K562 (cell line): ENCODE measurements around the gene TBX1. TPM values are rescaled to one million over a fixed set of nuclear protein-coding genes. Genes with fewer than 3 reads are reported as not detected.

ENCODE experiments used
- ATF7 ChIP-seq: fragments of 450-650 bp; IDR thresholded peaks from 2 replicates; pipeline ENCODE4 v1.7.1; 2014; ENCODE audit warnings: mild to moderate bottlenecking, moderate library complexity
- CXXC5 ChIP-seq: fragments of 250-450 bp; sonication (Bioruptor Pico); IDR thresholded peaks from 2 replicates; pipeline ENCODE4 v1.8.0; 2022; ENCODE audit warnings: inconsistent platforms, mild to moderate bottlenecking, moderate library complexity
- DACH1 ChIP-seq: fragments of 450-650 bp; IDR thresholded peaks from 2 replicates; pipeline ENCODE4 v1.6.1; 2018; ENCODE audit not compliant: partially characterized antibody
- FOXA1 ChIP-seq: fragments of 450-650 bp; IDR thresholded peaks from 2 replicates; pipeline ENCODE4 v1.6.1; 2016; ENCODE audit warnings: mild to moderate bottlenecking, borderline replicate concordance
- GABPA ChIP-seq: fragments of 200-800 bp; sonication (Bioruptor generic); conservative IDR thresholded peaks from 2 replicates; pipeline ENCODE4 v1.6.1; 2016; ENCODE audit warnings: low read depth, missing genetic modification characterization, missing compliant biosample characterization
- HDAC6 ChIP-seq: IDR thresholded peaks from 2 replicates; pipeline ENCODE4 v1.6.1; 2012; ENCODE audit warnings: low read depth, mild to moderate bottlenecking, control low read depth, inconsistent platforms, low read length, moderate library complexity
- HMG20B ChIP-seq: fragments of 250-450 bp; sonication (Bioruptor Pico); IDR thresholded peaks from 2 replicates; pipeline ENCODE4 v1.5.0; 2021; ENCODE audit warnings: mild to moderate bottlenecking
- HOMEZ ChIP-seq: fragments of 250-450 bp; sonication (Bioruptor Pico); IDR thresholded peaks from 2 replicates; pipeline ENCODE4 v1.4.0; 2020; ENCODE audit warnings: mild to moderate bottlenecking, moderate library complexity
- MCM3 ChIP-seq: fragments of 450-650 bp; IDR thresholded peaks from 2 replicates; pipeline ENCODE4 v1.6.1; 2016
- PHB ChIP-seq: fragments of 250-450 bp; sonication (Bioruptor Pico); IDR thresholded peaks from 2 replicates; pipeline ENCODE4 v1.5.0; 2021
- PTBP1 ChIP-seq: fragments of 200-400 bp; formaldehyde crosslinking; IDR thresholded peaks from 2 replicates; pipeline ENCODE4 v1.6.1; 2017; ENCODE audit warnings: low read depth, low read length
- RBBP5 ChIP-seq: fragments of 200-600 bp; sonication (generic); IDR thresholded peaks from 2 replicates; pipeline ENCODE4 v1.6.1; 2012; ENCODE audit warnings: borderline replicate concordance, mild to moderate bottlenecking, low read length, control low read depth, inconsistent platforms; ENCODE audit not compliant: insufficient read depth, poor library complexity, severe bottlenecking
- RFX5 ChIP-seq: IDR thresholded peaks from 2 replicates; pipeline ENCODE4 v1.6.1; 2011; ENCODE audit warnings: low read depth, mild to moderate bottlenecking, improper control_type of control experiment, low read length
- TBP ChIP-seq: optimal IDR thresholded peaks from 2 replicates; pipeline ENCODE3; 2011; ENCODE audit warnings: low read depth, low read length, improper control_type of control experiment
- TGIF2 ChIP-seq: sonication (generic); formaldehyde crosslinking; IDR thresholded peaks from 2 replicates; pipeline ENCODE4 v1.8.1; 2022; ENCODE audit warnings: mild to moderate bottlenecking, missing genetic modification reagents, moderate library complexity
- ZNF318 ChIP-seq, 2 experiments: fragments of 450-650 bp; IDR thresholded peaks; 2 replicates each; pipeline ENCODE4 v1.6.1; 2016; ENCODE audit warnings: mild to moderate bottlenecking in 2 of 2, borderline replicate concordance in 1 of 2, low read depth in 1 of 2, moderate library complexity in 1 of 2
- ZNF408 ChIP-seq: fragments of 250-450 bp; sonication (Bioruptor Pico); IDR thresholded peaks from 2 replicates; pipeline ENCODE4 v1.4.0; 2020; ENCODE audit warnings: low read depth, mild to moderate bottlenecking, moderate library complexity
- ZNF76 ChIP-seq: fragments of 250-450 bp; sonication (Bioruptor Pico); IDR thresholded peaks from 2 replicates; pipeline ENCODE4 v1.4.0; 2020; ENCODE audit warnings: mild to moderate bottlenecking, moderate library complexity, borderline replicate concordance
- polyA plus RNA-seq, 8 experiments: library from polyadenylated mRNA; depleted of rRNA in 4 of 8; stranded (reverse) in 5 of 8; unstranded in 3 of 8; fragments of >200 nt; fragmentation: Nextera tagmentation in 2 of 8; fragmentation: Illumina TruSeq in 1 of 8; extraction: Ambion mirVana in 2 of 8; extraction: Trizol in 1 of 8; gene quantifications; 2 replicates each; pipeline versions ENCODE4 v1.2.1 to v1.2.3, GENCODE V29; 2011 to 2014; ENCODE audit warnings: inconsistent platforms in 1 of 8, missing spikeins in 1 of 8
- total RNA-seq, 7 experiments: library from RNA; depleted of rRNA in 6 of 7; stranded (reverse); fragments of >200 nt in 6 of 7; fragmentation: Illumina TruSeq in 2 of 7; extraction: Trizol in 2 of 7; gene quantifications; 2 replicates each; pipeline versions ENCODE4 v1.2.1 to v1.2.3, GENCODE V29; 2011 to 2021; ENCODE audit warnings: low replicate concordance in 1 of 7

TBX1 gene
- total and polyA plus RNA-seq, 9 of the 15 experiments (the other 6 are each of a cell fraction or from before 2014, with no cell fraction given), result 0.07 to 35.0 (median 3.9) TPM

DNA sequence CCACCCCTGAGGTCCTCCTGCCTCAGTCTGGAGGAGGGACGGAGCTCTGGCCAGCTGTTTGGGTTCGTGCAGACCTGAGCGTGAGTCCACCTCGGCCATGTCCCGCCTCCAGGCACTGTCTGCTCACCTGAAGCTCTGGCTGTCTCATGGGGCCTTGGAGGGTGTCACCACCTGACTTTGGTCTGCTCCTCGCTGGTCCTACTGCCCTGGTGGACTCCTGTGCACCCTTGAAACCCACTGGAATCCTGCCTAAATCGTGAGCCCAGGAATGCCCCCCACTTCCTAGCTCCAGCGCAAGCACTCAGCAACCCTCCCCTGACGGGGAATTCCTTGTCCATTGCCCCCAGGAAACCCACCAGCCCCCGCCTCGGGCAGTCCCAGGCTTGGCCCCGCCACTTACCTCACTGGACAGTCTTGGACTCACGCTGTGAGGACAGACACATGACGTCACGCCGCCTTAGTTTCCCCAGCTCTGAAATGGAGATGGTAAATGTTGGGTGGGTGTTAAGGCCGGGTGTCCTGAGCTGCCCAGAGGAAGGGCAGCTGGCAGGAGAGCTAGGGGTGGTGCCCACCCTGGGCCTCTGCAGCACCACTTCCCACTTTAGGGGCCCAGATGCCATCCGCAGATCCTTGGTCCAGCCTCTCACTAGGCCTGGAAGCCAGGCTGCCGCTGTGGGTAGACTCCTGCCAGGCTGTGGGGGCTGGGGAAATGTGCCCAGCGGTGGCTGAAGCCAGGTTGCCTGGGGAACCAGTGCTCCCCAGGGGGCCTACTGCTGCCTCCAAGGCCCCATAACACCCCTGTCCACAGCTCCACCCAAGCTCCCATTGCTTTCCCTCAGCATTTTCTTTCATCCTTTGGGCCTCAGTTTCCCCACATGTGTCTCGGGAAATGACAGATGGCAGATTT, 18.2 kb upstream of the TBX1 start (continued):
- TF ChIP-seq HOMEZ (CRISPR knock-in tag) (no peak), HDAC6 (0 out of 2 replicates have a peak, but pooled peaks have one; percentile 6), PHB (CRISPR knock-in tag) (0 out of 2 replicates have a peak, but pooled peaks have one; percentile 66), RBBP5 (peak; percentile 74), PTBP1 (no peak), RFX5 (no peak), DACH1 (peak; percentile 19), GABPA (tag) (no peak), ZNF76 (CRISPR knock-in tag) (no peak), TBP (peak; percentile 10), TGIF2 (no peak), MCM3 (peak; percentile 79; the same call in 1 of the 2 replicates), FOXA1 (no peak), HMG20B (CRISPR knock-in tag) (no peak), ZNF318 (IDR thresholded peaks at IDR 0.05; ENCODE audit: borderline replicate concordance in 1 of 2, low read depth in 1 of 2) (no peak), CXXC5 (CRISPR knock-in tag) (no peak), ZNF408 (no peak), ATF7 (peak; percentile 34; the same call in 1 of the 2 replicates)
